HuH-7 (cell line): ENCODE data around the gene NFATC2IP.
"Not testable (repeated sequence)": the region's sequence is repeated elsewhere in the genome, so short reads cannot be mapped to it uniquely, and the experiment has no call there.

ENCODE experiments used
- DNase-seq: peaks from one replicate; pipeline ENCODE4 v3.0.0; 2011; ENCODE audit warnings: low spot score

NFATC2IP gene

GRCh38 chr16:28926284-28926683 lies 24.5 kb upstream of the NFATC2IP start:
- not testable (repeated sequence) for DNase-seq

- no peak for DNase-seq
These were observed 22.9 kb upstream of the NFATC2IP start for GRCh38 chr16:28927815-28928214.

- DNase-seq: no peak
These were observed 20.5 kb upstream of the NFATC2IP start for GRCh38 chr16:28930203-28930602.

DNA sequence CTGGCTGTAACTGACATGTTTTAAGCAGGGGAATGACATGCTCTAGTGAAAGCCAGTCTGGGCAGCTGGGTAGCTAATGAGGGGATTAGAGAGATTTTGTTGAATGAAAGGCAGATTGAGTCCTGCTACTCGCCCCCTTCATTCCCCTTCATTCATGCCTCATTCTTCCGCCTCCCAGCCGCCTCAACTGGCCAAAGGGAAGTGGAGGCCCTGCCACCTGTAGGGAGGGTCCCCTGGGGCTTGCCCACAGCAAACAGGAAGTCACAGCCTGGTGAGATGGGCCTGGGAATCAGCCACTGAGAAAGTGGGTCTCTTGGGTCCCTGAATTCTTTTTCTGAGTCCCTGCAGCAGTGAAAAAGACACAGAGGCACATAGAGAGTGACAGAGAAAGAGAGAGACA lies 20.1 kb upstream of the NFATC2IP start:
- DNase-seq: no peak

GRCh38 chr16:28931801-28932225 lies 18.9 kb upstream of the NFATC2IP start, which contains the start of gene CD19:
Gene CD19, plus strand, starts transcription at chr16:28931971. Its CDS starts 30 bp downstream, at chr16:28932001.
- DNase-seq: no peak

DNA sequence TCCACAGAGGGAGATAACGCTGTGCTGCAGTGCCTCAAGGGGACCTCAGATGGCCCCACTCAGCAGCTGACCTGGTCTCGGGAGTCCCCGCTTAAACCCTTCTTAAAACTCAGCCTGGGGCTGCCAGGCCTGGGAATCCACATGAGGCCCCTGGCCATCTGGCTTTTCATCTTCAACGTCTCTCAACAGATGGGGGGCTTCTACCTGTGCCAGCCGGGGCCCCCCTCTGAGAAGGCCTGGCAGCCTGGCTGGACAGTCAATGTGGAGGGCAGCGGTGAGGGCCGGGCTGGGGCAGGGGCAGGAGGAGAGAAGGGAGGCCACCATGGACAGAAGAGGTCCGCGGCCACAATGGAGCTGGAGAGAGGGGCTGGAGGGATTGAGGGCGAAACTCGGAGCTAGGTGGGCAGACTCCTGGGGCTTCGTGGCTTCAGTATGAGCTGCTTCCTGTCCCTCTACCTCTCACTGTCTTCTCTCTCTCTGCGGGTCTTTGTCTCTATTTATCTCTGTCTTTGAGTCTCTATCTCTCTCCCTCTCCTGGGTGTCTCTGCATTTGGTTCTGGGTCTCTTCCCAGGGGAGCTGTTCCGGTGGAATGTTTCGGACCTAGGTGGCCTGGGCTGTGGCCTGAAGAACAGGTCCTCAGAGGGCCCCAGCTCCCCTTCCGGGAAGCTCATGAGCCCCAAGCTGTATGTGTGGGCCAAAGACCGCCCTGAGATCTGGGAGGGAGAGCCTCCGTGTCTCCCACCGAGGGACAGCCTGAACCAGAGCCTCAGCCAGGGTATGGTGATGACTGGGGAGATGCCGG lies 18.2 kb upstream of the NFATC2IP start:
- DNase-seq: no peak

DNA sequence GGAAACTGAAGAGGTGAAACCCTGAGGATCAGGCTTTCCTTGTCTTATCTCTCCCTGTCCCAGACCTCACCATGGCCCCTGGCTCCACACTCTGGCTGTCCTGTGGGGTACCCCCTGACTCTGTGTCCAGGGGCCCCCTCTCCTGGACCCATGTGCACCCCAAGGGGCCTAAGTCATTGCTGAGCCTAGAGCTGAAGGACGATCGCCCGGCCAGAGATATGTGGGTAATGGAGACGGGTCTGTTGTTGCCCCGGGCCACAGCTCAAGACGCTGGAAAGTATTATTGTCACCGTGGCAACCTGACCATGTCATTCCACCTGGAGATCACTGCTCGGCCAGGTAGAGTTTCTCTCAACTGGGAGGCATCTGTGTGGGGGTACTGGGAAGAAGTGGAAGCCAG lies 17.6 kb upstream of the NFATC2IP start:
- DNase-seq: no peak

GRCh38 chr16:28935346-28935745 lies 15.4 kb upstream of the NFATC2IP start:
- DNase-seq: no peak

GRCh38 chr16:28935924-28936783 lies 14.6 kb upstream of the NFATC2IP start:
- DNase-seq: peak; percentile 94

- DNase-seq: no peak
These were observed 14.0 kb upstream of the NFATC2IP start for GRCh38 chr16:28936784-28937155.

- DNase-seq: no peak
These were observed 13.4 kb upstream of the NFATC2IP start for GRCh38 chr16:28937222-28937876.

DNA sequence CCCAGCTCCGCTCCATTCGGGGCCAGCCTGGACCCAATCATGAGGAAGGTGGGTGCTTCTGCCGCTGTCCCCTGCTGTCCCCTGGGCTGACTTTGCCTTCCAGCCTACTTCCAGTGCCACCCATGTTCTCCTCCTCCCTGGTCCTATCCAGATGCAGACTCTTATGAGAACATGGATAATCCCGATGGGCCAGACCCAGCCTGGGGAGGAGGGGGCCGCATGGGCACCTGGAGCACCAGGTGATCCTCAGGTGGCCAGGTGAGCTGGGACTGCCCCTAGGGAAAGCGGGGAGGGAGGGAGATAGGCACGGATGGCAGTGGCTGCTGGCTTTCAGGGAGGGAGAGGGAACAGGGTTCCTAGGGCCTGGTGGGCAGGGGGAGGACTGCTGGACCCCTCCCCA lies 12.0 kb upstream of the NFATC2IP start:
- DNase-seq: no peak

DNA sequence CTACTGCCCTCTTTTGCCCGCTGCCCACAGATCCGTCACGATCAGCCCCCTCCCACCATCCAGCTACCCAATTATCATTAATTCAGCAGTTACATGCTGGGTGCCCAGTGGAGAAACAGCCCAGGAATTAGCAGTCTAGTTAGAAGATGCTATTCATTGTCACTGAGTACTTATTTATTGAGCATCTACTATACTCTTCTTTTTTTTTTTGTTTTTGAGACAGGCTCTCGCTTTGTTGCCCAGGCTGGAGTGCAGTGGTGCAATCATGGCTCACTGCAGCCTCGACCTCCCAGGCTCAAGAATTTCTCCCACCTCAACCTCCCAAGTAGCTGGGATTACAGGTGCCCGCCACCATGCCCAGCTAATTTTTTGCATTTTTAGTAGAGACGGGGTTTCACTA lies 10.9 kb upstream of the NFATC2IP start:
- DNase-seq: not testable (repeated sequence)

- DNase-seq: no peak
These were observed 7.5 kb upstream of the NFATC2IP start for GRCh38 chr16:28943281-28943680.

DNA sequence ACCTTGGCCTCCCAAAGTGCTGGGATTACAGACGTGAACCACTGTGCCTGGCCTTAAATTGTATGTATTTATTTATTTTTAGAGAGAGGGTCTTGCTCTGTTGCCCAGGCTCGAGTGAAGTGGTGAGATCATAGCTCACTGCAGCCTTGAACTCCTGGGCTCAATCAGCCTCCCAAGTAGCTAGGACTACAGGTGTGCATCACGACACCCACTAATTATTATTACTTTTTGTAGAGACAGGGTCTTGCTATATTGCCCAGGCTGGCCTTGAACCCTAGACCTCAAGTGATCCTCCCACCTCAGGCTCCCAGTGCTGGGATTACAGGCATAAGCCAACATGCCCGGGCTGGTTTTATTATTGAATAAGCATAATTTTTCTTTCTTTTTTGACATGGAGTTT lies 4.1 kb upstream of the NFATC2IP start:
- DNase-seq: no peak

GRCh38 chr16:28951410-28951943 lies 740 bp downstream of the NFATC2IP start:
- no peak for DNase-seq

- no peak for DNase-seq
These were observed 7.5 kb downstream of the NFATC2IP start for GRCh38 chr16:28958216-28958615.

DNA sequence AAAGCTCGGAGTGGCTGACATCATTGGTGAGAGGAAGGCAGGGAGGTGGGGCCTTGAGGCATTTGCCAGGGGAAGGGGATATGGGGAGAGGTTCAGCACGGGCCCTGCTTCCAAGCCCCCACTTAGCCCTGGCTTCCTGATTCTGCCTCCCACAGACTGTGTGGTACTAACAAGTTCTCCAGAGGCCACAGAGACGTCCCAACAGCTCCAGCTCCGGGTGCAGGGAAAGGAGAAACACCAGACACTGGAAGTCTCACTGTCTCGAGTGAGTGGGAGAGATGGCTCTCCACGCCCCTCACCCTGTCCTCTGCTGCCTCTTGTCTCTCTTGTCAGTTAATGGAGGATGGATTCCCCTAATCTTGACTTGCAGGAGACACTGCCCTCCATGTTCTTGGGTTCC lies 8.1 kb downstream of the NFATC2IP start:
- no peak for DNase-seq

DNA sequence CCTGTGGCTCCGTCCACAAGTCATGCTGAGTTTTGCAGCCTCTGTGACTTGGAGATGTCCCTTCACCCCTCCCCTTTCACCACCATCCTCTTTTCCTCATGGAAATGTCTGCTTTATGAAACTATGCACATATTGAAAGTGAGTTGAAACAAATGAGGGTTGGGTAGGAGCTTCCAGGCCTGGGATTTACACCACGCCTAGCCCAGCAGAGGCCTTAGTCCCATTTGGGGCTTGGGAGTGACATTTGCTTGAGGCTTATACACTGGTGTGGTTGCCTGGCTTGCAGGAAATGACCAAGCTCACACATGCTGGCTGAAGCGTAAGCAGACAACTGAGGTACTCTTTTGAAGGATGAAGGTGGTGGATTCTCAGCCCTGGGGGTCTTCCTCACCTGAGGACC lies 13.3 kb downstream of the NFATC2IP start:
- DNase-seq: no peak

GRCh38 chr16:28964496-28964895 lies 13.8 kb downstream of the NFATC2IP start:
- no peak for DNase-seq

DNA sequence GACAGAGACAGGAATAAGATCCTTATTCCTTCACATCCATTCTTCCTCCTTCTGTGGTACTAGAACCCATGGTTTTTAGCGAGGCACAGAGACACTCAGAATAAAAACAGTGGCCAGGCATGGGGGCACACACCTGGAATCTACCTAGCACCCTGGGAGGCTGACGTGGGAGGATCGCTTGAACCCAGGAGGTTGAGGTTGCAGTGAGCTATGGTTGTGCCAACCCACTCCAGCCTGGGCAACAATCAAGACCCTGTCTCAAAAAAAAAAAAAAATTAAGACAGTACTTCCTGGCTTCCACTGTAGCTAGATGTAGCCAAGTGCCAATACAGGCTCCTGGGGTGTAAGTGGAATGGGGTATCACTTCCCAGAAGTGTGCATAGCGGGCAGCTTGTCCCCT lies 16.4 kb downstream of the NFATC2IP start:
- DNase-seq: no peak

GRCh38 chr16:28969696-28970095 lies 19.0 kb downstream of the NFATC2IP start:
- DNase-seq: not testable (repeated sequence)
